NCI-H82 treated with DMSO at 0.1 percent for 48 hours (cell line): ENCODE results near the gene NFIA.

ENCODE experiments used
- DNase-seq: peaks from one replicate; lab custom pipeline; 2025; ENCODE audit not compliant: unreplicated experiment; lab: John Stamatoyannopoulos, UW

The NFIA gene

GRCh38 chr1:61388566-61388965, 306.2 kb downstream of the NFIA start:
- DNase-seq = no peak

GRCh38 chr1:61389194-61389925, 307.0 kb downstream of the NFIA start:
- DNase-seq = no peak

- DNase-seq = no peak
Measured at GRCh38 chr1:61389926-61390845, 307.8 kb downstream of the NFIA start.

GRCh38 chr1:61391730-61392129, 309.4 kb downstream of the NFIA start:
- no peak for DNase-seq

- DNase-seq = peak; percentile 8
Measured at GRCh38 chr1:61392409-61393242, 310.3 kb downstream of the NFIA start.

GRCh38 chr1:61393575-61393974, 311.2 kb downstream of the NFIA start:
- no peak for DNase-seq

- DNase-seq = no peak
Measured at GRCh38 chr1:61395146-61395800, 312.9 kb downstream of the NFIA start.

GRCh38 chr1:61397495-61397894, 315.1 kb downstream of the NFIA start:
- no peak for DNase-seq

GRCh38 chr1:61397935-61398334, 315.6 kb downstream of the NFIA start:
- DNase-seq = no peak

GRCh38 chr1:61399199-61399598, 316.8 kb downstream of the NFIA start:
- no peak for DNase-seq

GRCh38 chr1:61400131-61400770, 317.9 kb downstream of the NFIA start:
- no peak for DNase-seq

- DNase-seq = no peak
Measured at GRCh38 chr1:61400997-61401396, 318.6 kb downstream of the NFIA start.

- DNase-seq = peak; percentile 80
Measured at GRCh38 chr1:61403679-61404596, 321.6 kb downstream of the NFIA start.

- DNase-seq = no peak
Measured at GRCh38 chr1:61404597-61405376, 322.4 kb downstream of the NFIA start.

GRCh38 chr1:61406467-61406866, 324.1 kb downstream of the NFIA start:
- no peak for DNase-seq

- no peak for DNase-seq
Measured at GRCh38 chr1:61412601-61413000, 330.2 kb downstream of the NFIA start.

GRCh38 chr1:61419196-61419595, 336.8 kb downstream of the NFIA start:
- DNase-seq = no peak

- DNase-seq = no peak
Measured at GRCh38 chr1:61419657-61420056, 337.3 kb downstream of the NFIA start.
